ENCODE data around the gene STAM2.

STAM2 gene

GRCh38 chr2:152089238-152089637 lies 86.3 kb downstream of the STAM2 start:
- H3K27ac ChIP-seq, result no peak overlapping the region
- no peak for TF ChIP-seq CTCF (conservative IDR thresholded peaks at IDR 0.05)

GRCh38 chr2:152088006-152088405 lies 87.6 kb downstream of the STAM2 start:
- no peak overlapping the region for H3K27ac ChIP-seq
- no peak for TF ChIP-seq CTCF (conservative IDR thresholded peaks at IDR 0.05)

GRCh38 chr2:152086231-152086630 lies 89.3 kb downstream of the STAM2 start:
- no peak overlapping the region for H3K27ac ChIP-seq
- TF ChIP-seq CTCF (conservative IDR thresholded peaks at IDR 0.05), result no peak

- H3K27ac ChIP-seq, result no peak overlapping the region
- TF ChIP-seq CTCF (conservative IDR thresholded peaks at IDR 0.05), result no peak
Observed at GRCh38 chr2:152084076-152084475, 91.5 kb downstream of the STAM2 start.

- no peak for TF ChIP-seq CTCF (conservative IDR thresholded peaks at IDR 0.05)
- H3K27ac ChIP-seq, result no peak overlapping the region
Observed at GRCh38 chr2:152083202-152083875, 92.2 kb downstream of the STAM2 start.

GRCh38 chr2:152078662-152079061 lies 96.9 kb downstream of the STAM2 start:
- no peak overlapping the region for H3K27ac ChIP-seq
- no peak for TF ChIP-seq CTCF (conservative IDR thresholded peaks at IDR 0.05)

- no peak for TF ChIP-seq CTCF (conservative IDR thresholded peaks at IDR 0.05)
Observed at GRCh38 chr2:152078023-152078422, 97.5 kb downstream of the STAM2 start.

More at GRCh38 chr2:152078023-152078422, 97.5 kb downstream of the STAM2 start:
- H3K27ac ChIP-seq, result no peak overlapping the region
